K562 (cell line): ENCODE measurements around the gene MEF2B. TPM values are rescaled to one million over a fixed set of nuclear protein-coding genes. Genes with fewer than 3 reads are reported as not detected.
A peak's percentile ranks its signal among the peaks of the same experiment; 100 is the strongest.

ENCODE experiments used
- ARID1B ChIP-seq: fragments of 450-650 bp; IDR thresholded peaks from 2 replicates; pipeline ENCODE4 v1.6.1; 2016; ENCODE audit warnings: antibody characterized with exemption, mild to moderate bottlenecking, inconsistent platforms
- ETV5 ChIP-seq: sonication (generic); formaldehyde crosslinking; IDR thresholded peaks from 2 replicates; pipeline ENCODE4 v1.4.0; 2020; ENCODE audit warnings: low read depth, mild to moderate bottlenecking, missing genetic modification reagents
- GTF2F1 ChIP-seq: IDR thresholded peaks from 2 replicates; pipeline ENCODE4 v1.6.1; 2011; ENCODE audit warnings: low read depth, low read length, improper control_type of control experiment
- HDAC1 ChIP-seq, 2 experiments: fragments of 450-650 bp; IDR thresholded peaks; 2 replicates each; pipeline ENCODE4 v1.6.1; 2016 to 2017; ENCODE audit warnings: inconsistent platforms in 1 of 2, mild to moderate bottlenecking in 1 of 2, moderate library complexity in 1 of 2
- HMGN3 ChIP-seq: IDR thresholded peaks from 2 replicates; pipeline ENCODE4 v1.6.1; 2011; ENCODE audit warnings: borderline replicate concordance, low read depth, mild to moderate bottlenecking, mixed read lengths, low read length; ENCODE audit not compliant: insufficient read length; ENCODE audit errors: extremely low read depth
- HOMEZ ChIP-seq: fragments of 250-450 bp; sonication (Bioruptor Pico); IDR thresholded peaks from 2 replicates; pipeline ENCODE4 v1.4.0; 2020; ENCODE audit warnings: mild to moderate bottlenecking, moderate library complexity
- KDM4B ChIP-seq, 2 experiments: fragments of 450-650 bp in 1 of 2; sonication (generic) in 1 of 2; IDR thresholded peaks; 2 replicates each; pipeline ENCODE4 v1.6.1; 2016 to 2017; ENCODE audit warnings: borderline replicate concordance in 2 of 2, antibody characterized with exemption in 1 of 2, low read depth in 1 of 2, mild to moderate bottlenecking in 1 of 2
- MCM3 ChIP-seq: fragments of 450-650 bp; IDR thresholded peaks from 2 replicates; pipeline ENCODE4 v1.6.1; 2016
- NFYB ChIP-seq: IDR thresholded peaks from 2 replicates; pipeline ENCODE4 v1.6.1; 2011; ENCODE audit warnings: mild to moderate bottlenecking, moderate library complexity; ENCODE audit not compliant: insufficient read length; ENCODE audit errors: extremely low read depth
- RBFOX2 ChIP-seq: fragments of 200-400 bp; formaldehyde crosslinking; IDR thresholded peaks from 2 replicates; pipeline ENCODE4 v1.6.1; 2017; ENCODE audit warnings: low read depth, mild to moderate bottlenecking, low read length, moderate library complexity
- RBM25 ChIP-seq: fragments of 200-400 bp; formaldehyde crosslinking; IDR thresholded peaks from 2 replicates; pipeline ENCODE4 v1.6.1; 2018; ENCODE audit warnings: low read length, low read depth, moderate library complexity; ENCODE audit not compliant: severe bottlenecking
- TRIM24 ChIP-seq, 2 experiments: fragments of 450-650 bp; IDR thresholded peaks; 2 replicates each; pipeline ENCODE4 v1.6.1; 2016
- ZHX1 ChIP-seq: fragments of 150-350 bp; conservative IDR thresholded peaks from 2 replicates; pipeline ENCODE4 v1.6.1; 2014; ENCODE audit warnings: low read length
- ZNF316 ChIP-seq: fragments of 450-650 bp; IDR thresholded peaks from 2 replicates; pipeline ENCODE4 v1.6.1; 2016
- ZNF717 ChIP-seq: fragments of 250-450 bp; sonication (Bioruptor Pico); IDR thresholded peaks from 2 replicates; pipeline ENCODE4 v1.5.0; 2021
- polyA plus RNA-seq, 8 experiments: library from polyadenylated mRNA; depleted of rRNA in 4 of 8; stranded (reverse) in 5 of 8; unstranded in 3 of 8; fragments of >200 nt; fragmentation: Nextera tagmentation in 2 of 8; fragmentation: Illumina TruSeq in 1 of 8; extraction: Ambion mirVana in 2 of 8; extraction: Trizol in 1 of 8; gene quantifications; 2 replicates each; pipeline versions ENCODE4 v1.2.1 to v1.2.3, GENCODE V29; 2011 to 2014; ENCODE audit warnings: inconsistent platforms in 1 of 8, missing spikeins in 1 of 8
- total RNA-seq, 7 experiments: library from RNA; depleted of rRNA in 6 of 7; stranded (reverse); fragments of >200 nt in 6 of 7; fragmentation: Illumina TruSeq in 2 of 7; extraction: Trizol in 2 of 7; gene quantifications; 2 replicates each; pipeline versions ENCODE4 v1.2.1 to v1.2.3, GENCODE V29; 2011 to 2021; ENCODE audit warnings: low replicate concordance in 1 of 7
- TF ChIP-seq, protein P1 (sequence below), 2 experiments: IDR thresholded peaks; 2 replicates each; pipeline ENCODE4 v1.6.1; 2012; ENCODE audit warnings: improper control_type of control experiment in 2 of 2, low read depth in 2 of 2, low read length in 2 of 2, borderline replicate concordance in 1 of 2
- TF ChIP-seq, protein P2 (sequence below): IDR thresholded peaks from 2 replicates; pipeline ENCODE4 v1.6.1; 2014; ENCODE audit warnings: antibody characterized with exemption
- TF ChIP-seq, protein P3 (sequence below), 2 experiments: fragments of 450-650 bp in 1 of 2; sonication (generic) in 1 of 2; formaldehyde crosslinking in 1 of 2; IDR thresholded peaks in 1 of 2; conservative IDR thresholded peaks in 1 of 2; 2 replicates each; pipeline versions ENCODE4 v1.6.1 to v1.8.1; 2016 to 2023; ENCODE audit warnings: mild to moderate bottlenecking in 2 of 2, moderate library complexity in 2 of 2, inconsistent platforms in 1 of 2, missing genetic modification reagents in 1 of 2

Gene MEF2B
- total and polyA plus RNA-seq, 9 of the 15 experiments (the other 6 are each of a cell fraction or from before 2014, with no cell fraction given), result 0.14 to 1.9 (median 0.71) TPM; not detected in 3

DNA sequence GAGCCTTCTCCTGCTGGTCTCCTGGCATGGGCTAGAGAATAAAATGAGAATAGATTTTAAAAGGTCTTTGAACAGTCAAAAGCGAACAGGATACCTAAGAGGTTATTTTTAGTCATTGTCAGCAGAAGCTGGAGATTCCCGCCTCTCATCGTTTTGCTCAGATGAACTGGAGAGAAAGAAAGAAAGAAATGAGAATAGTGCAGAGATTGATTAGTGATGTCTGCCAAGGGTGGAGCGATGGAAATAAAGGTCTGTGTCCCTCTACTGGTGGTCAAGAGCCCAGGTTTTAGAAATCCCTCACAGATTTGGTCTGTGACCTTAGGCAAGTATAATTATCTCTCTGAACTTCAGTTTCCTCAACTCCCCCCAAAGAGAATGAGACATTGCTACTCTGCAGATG lies 47.0 kb upstream of the MEF2B start (continued):
- TF ChIP-seq, protein P1, sequence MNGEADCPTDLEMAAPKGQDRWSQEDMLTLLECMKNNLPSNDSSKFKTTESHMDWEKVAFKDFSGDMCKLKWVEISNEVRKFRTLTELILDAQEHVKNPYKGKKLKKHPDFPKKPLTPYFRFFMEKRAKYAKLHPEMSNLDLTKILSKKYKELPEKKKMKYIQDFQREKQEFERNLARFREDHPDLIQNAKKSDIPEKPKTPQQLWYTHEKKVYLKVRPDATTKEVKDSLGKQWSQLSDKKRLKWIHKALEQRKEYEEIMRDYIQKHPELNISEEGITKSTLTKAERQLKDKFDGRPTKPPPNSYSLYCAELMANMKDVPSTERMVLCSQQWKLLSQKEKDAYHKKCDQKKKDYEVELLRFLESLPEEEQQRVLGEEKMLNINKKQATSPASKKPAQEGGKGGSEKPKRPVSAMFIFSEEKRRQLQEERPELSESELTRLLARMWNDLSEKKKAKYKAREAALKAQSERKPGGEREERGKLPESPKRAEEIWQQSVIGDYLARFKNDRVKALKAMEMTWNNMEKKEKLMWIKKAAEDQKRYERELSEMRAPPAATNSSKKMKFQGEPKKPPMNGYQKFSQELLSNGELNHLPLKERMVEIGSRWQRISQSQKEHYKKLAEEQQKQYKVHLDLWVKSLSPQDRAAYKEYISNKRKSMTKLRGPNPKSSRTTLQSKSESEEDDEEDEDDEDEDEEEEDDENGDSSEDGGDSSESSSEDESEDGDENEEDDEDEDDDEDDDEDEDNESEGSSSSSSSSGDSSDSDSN (IDR thresholded peaks at IDR 0.05; ENCODE audit: borderline replicate concordance in 1 of 2, low read depth in 2 of 2, low read length in 2 of 2), result no peak
- TF ChIP-seq KDM4B (IDR thresholded peaks at IDR 0.05; ENCODE audit: borderline replicate concordance in 2 of 2, low read depth in 1 of 2), result no peak
- no peak for TF ChIP-seq ARID1B
- no peak for TF ChIP-seq ZNF717 (CRISPR knock-in tag)
- TF ChIP-seq, protein P2, sequence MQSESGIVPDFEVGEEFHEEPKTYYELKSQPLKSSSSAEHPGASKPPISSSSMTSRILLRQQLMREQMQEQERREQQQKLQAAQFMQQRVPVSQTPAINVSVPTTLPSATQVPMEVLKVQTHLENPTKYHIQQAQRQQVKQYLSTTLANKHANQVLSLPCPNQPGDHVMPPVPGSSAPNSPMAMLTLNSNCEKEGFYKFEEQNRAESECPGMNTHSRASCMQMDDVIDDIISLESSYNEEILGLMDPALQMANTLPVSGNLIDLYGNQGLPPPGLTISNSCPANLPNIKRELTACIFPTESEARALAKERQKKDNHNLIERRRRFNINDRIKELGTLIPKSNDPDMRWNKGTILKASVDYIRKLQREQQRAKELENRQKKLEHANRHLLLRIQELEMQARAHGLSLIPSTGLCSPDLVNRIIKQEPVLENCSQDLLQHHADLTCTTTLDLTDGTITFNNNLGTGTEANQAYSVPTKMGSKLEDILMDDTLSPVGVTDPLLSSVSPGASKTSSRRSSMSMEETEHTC, result no peak
- TF ChIP-seq RBM25, result peak; percentile 51
- TF ChIP-seq HOMEZ (CRISPR knock-in tag), result no peak
- TF ChIP-seq ZHX1, result no peak
- peak in 1 of 2 experiments; percentile 12; a peak in 1 of 4 replicates for TF ChIP-seq TRIM24 (IDR thresholded peaks at IDR 0.05)
- TF ChIP-seq ZNF316, result peak; percentile 68
- no peak for TF ChIP-seq HMGN3
- TF ChIP-seq, protein P3, sequence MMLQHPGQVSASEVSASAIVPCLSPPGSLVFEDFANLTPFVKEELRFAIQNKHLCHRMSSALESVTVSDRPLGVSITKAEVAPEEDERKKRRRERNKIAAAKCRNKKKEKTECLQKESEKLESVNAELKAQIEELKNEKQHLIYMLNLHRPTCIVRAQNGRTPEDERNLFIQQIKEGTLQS (IDR thresholded peaks at IDR 0.05), result no peak
- TF ChIP-seq, protein P3 (CRISPR knock-in tag; conservative IDR thresholded peaks at IDR 0.05), result no peak
- no peak for TF ChIP-seq GTF2F1
- no peak for TF ChIP-seq RBFOX2
- no peak for TF ChIP-seq NFYB
- no peak for TF ChIP-seq ETV5
- TF ChIP-seq MCM3, result no peak
- no peak for TF ChIP-seq HDAC1 (IDR thresholded peaks at IDR 0.05)
